ENCODE results near the gene C13orf46. TPM values are rescaled to one million over a fixed set of nuclear protein-coding genes. Genes with fewer than 3 reads are reported as not detected.

Gene C13orf46
- total RNA-seq, 1 donor from 2014 or later: 0.69 TPM

DNA sequence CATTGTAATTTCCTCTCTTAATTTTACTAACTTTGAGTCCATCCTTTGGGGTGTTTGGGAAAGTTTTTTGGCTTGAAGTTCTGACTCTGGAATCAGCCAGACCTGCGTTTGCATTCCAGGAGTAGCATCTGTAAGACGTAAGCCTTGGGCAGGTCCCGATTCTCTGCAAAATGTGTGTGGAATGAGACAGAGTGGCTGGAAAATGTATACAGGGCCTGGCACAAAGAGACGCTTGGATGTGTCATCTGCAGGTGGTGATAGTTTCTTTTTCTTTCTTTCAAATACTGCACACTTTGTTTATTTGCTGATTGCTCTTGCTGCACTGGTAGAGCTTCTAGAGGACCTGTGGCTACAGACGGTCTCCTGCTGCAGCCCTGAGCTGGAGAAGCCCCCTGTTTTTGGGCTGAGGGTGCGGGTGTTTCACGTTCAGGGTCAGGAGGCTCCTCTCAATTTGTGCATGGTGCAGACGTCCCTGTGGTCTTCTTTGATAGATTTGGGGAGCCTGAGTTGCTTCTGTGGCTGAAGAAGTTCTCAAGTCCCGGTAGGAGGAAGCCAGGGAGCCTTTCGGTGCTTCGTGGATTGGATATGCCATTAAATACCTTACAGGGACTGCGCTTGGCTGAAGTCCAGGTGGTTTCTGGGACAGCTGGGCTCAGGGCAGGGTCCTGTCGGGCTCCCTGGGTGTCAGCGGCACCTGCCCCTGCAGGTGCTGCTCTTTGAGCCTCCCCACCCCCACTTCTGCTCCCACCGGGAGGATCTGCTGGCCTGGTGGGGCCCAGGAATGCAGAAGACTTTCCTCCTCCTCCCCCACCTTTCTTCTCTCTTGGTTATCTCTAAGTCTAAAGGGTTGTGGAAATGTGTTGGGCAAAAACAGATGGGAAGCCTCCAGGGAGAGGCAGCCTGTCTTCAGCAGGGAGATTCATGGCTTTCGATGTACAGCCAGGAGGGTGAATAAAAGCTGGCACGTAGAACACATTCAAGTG lies 66.0 kb downstream of the C13orf46 start:
- POLR2A ChIA-PET: no interaction called here
- H3K4me1 Mint-ChIP-seq: peaks cover 7% of the 10 kb centered on the region
- H3K36me3 Mint-ChIP-seq (ENCODE audit: low read depth): no peaks in the 10 kb centered on the region
- H3K27me3 Mint-ChIP-seq: peaks cover 30% of the 10 kb centered on the region
- no peak overlapping the region for H3K27ac Mint-ChIP-seq
- no peak overlapping the region for H3K4me3 Mint-ChIP-seq
- CTCF ChIA-PET: no interaction called here
- intact Hi-C loops (cut with micrococcal nuclease): no loop called here
- ATAC-seq (ENCODE audit: low read depth) (no peak), DNase-seq (no peak)
- no peak for TF ChIP-seq CTCF (IDR thresholded peaks at IDR 0.05)
- peaks cover 8% of the 10 kb centered on the region for H3K9me3 Mint-ChIP-seq

DNA sequence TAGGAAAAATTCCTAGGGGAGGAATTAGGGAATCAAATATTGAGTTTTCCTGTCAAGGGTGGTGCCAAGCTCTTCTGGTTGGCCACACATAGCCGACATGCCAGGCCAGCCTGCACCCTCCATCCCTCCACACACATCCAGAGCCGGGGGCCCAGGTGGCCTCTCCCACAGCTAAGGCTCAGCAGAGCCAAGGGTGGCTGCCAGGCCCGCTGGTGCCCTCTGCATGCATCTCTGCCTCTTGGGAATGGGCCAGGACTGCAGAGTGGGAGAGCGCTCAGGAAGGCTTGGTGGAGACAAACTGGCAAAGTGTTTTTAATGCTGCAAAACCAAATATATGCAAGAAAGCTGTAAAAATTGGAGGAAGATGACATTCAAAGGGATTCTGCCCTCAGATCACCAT lies 67.3 kb downstream of the C13orf46 start:
- ChIA-PET POLR2A (no interaction called here), CTCF (no interaction called here)
- no peak for TF ChIP-seq CTCF (IDR thresholded peaks at IDR 0.05)
- peaks cover 21% of the 10 kb centered on the region for H3K27me3 Mint-ChIP-seq
- H3K9me3 Mint-ChIP-seq: no peaks in the 10 kb centered on the region
- H3K36me3 Mint-ChIP-seq (ENCODE audit: low read depth): no peaks in the 10 kb centered on the region
- H3K4me1 Mint-ChIP-seq: peaks cover 7% of the 10 kb centered on the region
- H3K4me3 Mint-ChIP-seq: no peak overlapping the region
- DNase-seq: no peak
- H3K27ac Mint-ChIP-seq: no peak overlapping the region
- intact Hi-C loops (cut with micrococcal nuclease): no loop called here
- ATAC-seq (ENCODE audit: low read depth): no peak

DNA sequence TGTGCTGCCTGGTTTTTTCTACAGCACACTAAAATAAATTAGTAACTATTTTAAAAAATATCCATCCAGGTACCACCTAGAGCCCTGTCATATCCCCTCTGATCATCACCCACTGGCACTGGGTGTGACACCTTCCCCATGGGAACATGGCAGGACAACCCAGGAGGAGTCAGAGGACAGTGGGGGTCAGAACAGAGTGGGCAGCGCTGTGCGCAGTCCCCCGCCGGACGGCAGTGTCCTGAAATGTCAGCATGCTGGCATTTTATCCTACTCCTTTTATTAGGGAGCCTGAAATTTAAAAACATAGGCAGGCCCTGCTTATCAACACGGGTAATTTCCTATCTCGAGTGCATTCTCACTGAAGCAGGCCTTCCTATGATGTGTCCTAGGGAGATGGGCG lies 67.9 kb downstream of the C13orf46 start:
- H3K27ac Mint-ChIP-seq: no peak overlapping the region
- no peak for TF ChIP-seq CTCF (IDR thresholded peaks at IDR 0.05)
- no peaks in the 10 kb centered on the region for H3K36me3 Mint-ChIP-seq (ENCODE audit: low read depth)
- CTCF ChIA-PET: no interaction called here
- H3K9me3 Mint-ChIP-seq: no peaks in the 10 kb centered on the region
- ATAC-seq (ENCODE audit: low read depth) (no peak), DNase-seq (no peak)
- intact Hi-C loops (cut with micrococcal nuclease): no loop called here
- H3K27me3 Mint-ChIP-seq: peaks cover 18% of the 10 kb centered on the region
- H3K4me3 Mint-ChIP-seq: no peak overlapping the region
- POLR2A ChIA-PET: no interaction called here
- H3K4me1 Mint-ChIP-seq: peaks cover 7% of the 10 kb centered on the region

DNA sequence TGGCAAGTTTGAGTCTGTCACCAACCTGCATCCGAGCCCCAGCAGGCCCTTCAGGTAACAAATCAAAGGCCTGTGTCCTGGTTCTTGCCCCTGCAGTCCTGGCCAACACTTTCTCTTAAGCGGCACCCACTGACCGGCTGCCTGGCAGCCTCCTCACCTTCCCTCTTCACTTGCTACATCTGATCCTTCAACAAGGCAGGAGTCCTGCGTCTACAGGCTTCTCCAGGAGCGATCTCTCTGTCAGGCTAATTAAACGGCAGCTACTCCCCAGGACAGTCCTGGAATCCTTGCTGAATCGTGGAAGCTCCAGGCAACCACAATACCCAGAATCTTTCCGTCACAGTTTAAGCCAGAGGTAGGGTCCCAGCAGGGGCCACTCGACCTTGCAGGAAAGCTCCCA lies 68.9 kb downstream of the C13orf46 start:
- Mint-ChIP-seq H3K4me3 (no peak overlapping the region), H3K27me3 (peaks cover 20% of the 10 kb centered on the region), H3K4me1 (peaks cover 7% of the 10 kb centered on the region), H3K9me3 (no peaks in the 10 kb centered on the region), H3K36me3 (ENCODE audit: low read depth) (no peaks in the 10 kb centered on the region), H3K27ac (no peak overlapping the region)
- no peak for TF ChIP-seq CTCF (IDR thresholded peaks at IDR 0.05)
- CTCF ChIA-PET: no interaction called here
- POLR2A ChIA-PET: no interaction called here
- no peak for ATAC-seq (ENCODE audit: low read depth)
- intact Hi-C loops (cut with micrococcal nuclease): no loop called here
- no peak for DNase-seq

- Mint-ChIP-seq H3K4me3 (no peak overlapping the region), H3K27me3 (peaks cover 20% of the 10 kb centered on the region), H3K36me3 (ENCODE audit: low read depth) (no peaks in the 10 kb centered on the region), H3K9me3 (no peaks in the 10 kb centered on the region), H3K4me1 (peaks cover 7% of the 10 kb centered on the region), H3K27ac (no peak overlapping the region)
- intact Hi-C loops (cut with micrococcal nuclease): no loop called here
- no peak for ATAC-seq (ENCODE audit: low read depth)
- no peak for DNase-seq
- CTCF ChIA-PET: no interaction called here
- POLR2A ChIA-PET: no interaction called here
- no peak for TF ChIP-seq CTCF (IDR thresholded peaks at IDR 0.05)
These were observed 69.5 kb downstream of the C13orf46 start for GRCh38 chr13:113904411-113904810.

Data from activated B cell treated with CpG ODN at 0.5 μM for 24 hours (primary cell).